RWPE2 (cell line): ENCODE measurements around the gene HTRA3.

Source experiments
- ATAC-seq: fragments of 200-7000 bp; cut with Tn5 transposase; 3 replicates; pipeline ENCODE4 v1.9.1; 2021; ENCODE audit warnings: low read depth
- DNase-seq: peaks from one replicate; pipeline ENCODE4 v3.0.0-alpha.2; 2020; ENCODE audit warnings: low spot score
- H3K27ac ChIP-seq: fragments of 450-650 bp; 2 replicates; pipeline ENCODE4 v1.5.1; 2017; ENCODE audit warnings: mild to moderate bottlenecking; ENCODE audit not compliant: poor library complexity, severe bottlenecking
- H3K27me3 ChIP-seq: fragments of 250-450 bp; sonication (Bioruptor Pico); 2 replicates; pipeline ENCODE4 v1.5.1; 2021; ENCODE audit warnings: mild to moderate bottlenecking, moderate library complexity; ENCODE audit not compliant: insufficient read depth, poor library complexity, severe bottlenecking
- H3K36me3 ChIP-seq: fragments of 250-450 bp; sonication (Bioruptor Pico); 2 replicates; pipeline ENCODE4 v1.5.1; 2020; ENCODE audit warnings: low read depth, mild to moderate bottlenecking, moderate library complexity
- H3K4me1 ChIP-seq: fragments of 250-450 bp; sonication (Bioruptor Pico); 2 replicates; pipeline ENCODE4 v1.5.1; 2021; ENCODE audit warnings: mild to moderate bottlenecking, moderate library complexity; ENCODE audit not compliant: insufficient read depth, poor library complexity, severe bottlenecking
- H3K4me3 ChIP-seq: fragments of 250-450 bp; sonication (Bioruptor Pico); 2 replicates; pipeline ENCODE4 v1.5.1; 2021; ENCODE audit warnings: mild to moderate bottlenecking, moderate library complexity; ENCODE audit not compliant: severe bottlenecking
- H3K9me3 ChIP-seq: fragments of 250-450 bp; sonication (Bioruptor Pico); 2 replicates; pipeline ENCODE4 v1.5.1; 2021; ENCODE audit warnings: mild to moderate bottlenecking, moderate library complexity; ENCODE audit not compliant: severe bottlenecking
- CTCF ChIP-seq: fragments of 450-650 bp; IDR thresholded peaks from one replicate; pipeline ENCODE4 v1.5.1; 2017; ENCODE audit warnings: mild to moderate bottlenecking, moderate library complexity; ENCODE audit not compliant: poor library complexity, severe bottlenecking

The HTRA3 gene

DNA sequence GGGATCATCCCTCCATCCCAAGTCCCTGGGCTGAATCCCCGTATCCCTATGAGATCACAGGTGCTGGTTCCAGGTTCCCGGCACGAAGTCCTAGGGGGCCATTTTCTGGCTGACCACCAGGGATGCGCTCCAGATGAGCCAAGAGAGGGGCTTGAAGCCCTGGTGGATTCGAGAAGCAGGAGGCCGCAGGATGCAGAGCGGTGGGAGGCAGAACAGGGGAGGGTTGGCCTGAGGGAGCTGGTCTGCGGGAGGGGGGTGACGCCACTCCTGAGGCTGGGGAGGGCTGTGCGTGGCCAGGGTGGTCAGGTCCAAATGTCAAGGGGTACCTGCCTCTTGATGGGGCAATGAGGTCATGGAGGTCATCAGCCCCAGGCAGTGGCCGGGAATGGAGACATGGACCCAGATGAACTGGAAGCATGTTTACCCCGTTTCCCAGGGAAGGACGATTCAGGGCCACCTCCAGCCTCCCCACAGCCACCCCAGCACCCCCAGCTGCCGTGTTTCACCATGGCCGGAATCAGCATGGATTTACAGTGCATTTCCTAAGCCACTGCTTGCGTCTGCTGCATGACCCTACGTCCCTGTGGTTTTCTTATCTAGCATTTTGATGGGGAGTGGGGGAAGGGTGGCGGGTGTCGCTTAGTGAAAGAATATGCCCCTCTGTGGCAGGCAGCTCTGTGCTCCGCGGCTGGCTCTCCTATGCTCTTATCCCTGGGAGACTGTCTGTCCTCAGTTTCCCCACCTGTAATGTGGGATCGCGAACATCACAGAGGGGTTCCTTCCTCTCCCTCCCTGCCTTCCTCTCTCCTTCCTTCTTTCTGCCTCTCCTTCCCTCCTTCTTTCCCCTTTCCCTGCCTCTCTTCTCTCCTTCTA, 17.0 kb upstream of the HTRA3 start:
- no peaks in the 10 kb centered on the region for H3K4me1 ChIP-seq
- no peak for TF ChIP-seq CTCF
- H3K4me3 ChIP-seq = no peak overlapping the region
- no peaks in the 10 kb centered on the region for H3K9me3 ChIP-seq
- no peaks in the 10 kb centered on the region for H3K27me3 ChIP-seq
- no peaks in the 10 kb centered on the region for H3K36me3 ChIP-seq
- no peak overlapping the region for H3K27ac ChIP-seq
- no peak for ATAC-seq
- no peak for DNase-seq

DNA sequence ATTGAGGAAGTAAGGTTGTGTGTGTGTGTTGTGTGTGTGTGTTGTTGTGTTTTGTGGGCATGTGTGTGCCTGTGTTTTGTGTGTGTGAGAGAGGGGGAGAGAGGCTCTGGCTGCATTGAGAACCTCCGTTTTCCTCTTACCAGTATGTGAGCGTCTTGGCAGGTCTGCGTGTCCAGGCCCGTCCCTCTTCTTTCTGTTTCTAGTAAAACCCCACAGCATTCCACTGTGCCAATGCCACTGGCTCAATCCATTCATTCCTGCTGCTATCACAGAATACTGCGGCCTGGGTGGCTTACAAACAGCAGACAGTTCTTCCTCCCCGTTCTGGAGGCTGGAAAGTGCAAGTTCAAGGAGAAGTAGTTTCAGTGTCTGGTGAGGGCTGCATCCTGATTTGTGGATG, 15.5 kb upstream of the HTRA3 start:
- no peaks in the 10 kb centered on the region for H3K27me3 ChIP-seq
- ATAC-seq = peak; percentile 72
- DNase-seq = no peak
- H3K36me3 ChIP-seq = no peaks in the 10 kb centered on the region
- no peak overlapping the region for H3K27ac ChIP-seq
- no peak for TF ChIP-seq CTCF
- no peaks in the 10 kb centered on the region for H3K9me3 ChIP-seq
- no peak overlapping the region for H3K4me3 ChIP-seq
- H3K4me1 ChIP-seq = no peaks in the 10 kb centered on the region

DNA sequence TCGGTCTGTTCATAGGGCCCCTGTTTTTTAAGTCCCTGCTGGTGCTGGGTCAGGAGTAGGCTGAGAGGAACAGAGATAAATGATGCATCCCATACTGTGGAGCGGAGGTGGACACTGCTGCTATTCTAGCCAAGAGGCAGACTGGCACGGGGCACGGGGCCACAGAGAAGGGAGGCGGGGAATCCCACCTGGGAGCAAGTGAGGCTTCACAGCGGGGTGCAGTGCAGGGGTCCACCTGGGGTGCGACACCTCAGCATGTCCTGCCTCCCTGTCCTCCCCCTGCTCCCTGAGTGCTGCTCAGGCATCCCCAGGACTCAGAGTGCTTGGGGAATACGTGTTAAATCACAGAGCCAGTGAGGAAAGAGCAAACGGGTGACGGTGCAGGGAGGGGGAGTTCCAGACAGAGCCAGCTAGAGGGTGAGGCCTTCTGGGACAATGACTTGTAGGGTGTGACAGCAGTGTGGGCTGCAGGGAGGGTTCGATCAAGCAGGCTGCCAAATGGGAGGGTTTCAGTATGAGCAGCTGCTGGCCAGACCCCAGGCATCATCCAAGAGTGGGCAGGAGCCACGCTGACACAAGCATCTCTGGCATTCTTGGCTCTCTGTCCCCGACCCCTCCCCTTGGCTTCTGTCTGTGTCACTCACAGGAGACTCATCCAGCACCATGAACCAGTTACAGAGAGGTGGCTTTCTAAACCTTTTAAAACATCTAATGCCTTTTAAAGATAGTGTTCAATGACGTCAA, 13.7 kb upstream of the HTRA3 start:
- H3K27ac ChIP-seq = no peak overlapping the region
- no peak overlapping the region for H3K4me3 ChIP-seq
- H3K27me3 ChIP-seq = no peaks in the 10 kb centered on the region
- no peak for TF ChIP-seq CTCF
- DNase-seq (no peak), ATAC-seq (no peak)
- H3K4me1 ChIP-seq = no peaks in the 10 kb centered on the region
- no peaks in the 10 kb centered on the region for H3K9me3 ChIP-seq
- H3K36me3 ChIP-seq = no peaks in the 10 kb centered on the region

- DNase-seq = no peak
- Histone ChIP-seq H3K36me3 (no peaks in the 10 kb centered on the region), H3K27me3 (no peaks in the 10 kb centered on the region), H3K4me3 (no peak overlapping the region), H3K9me3 (no peaks in the 10 kb centered on the region), H3K4me1 (no peaks in the 10 kb centered on the region), H3K27ac (no peak overlapping the region)
- no peak for ATAC-seq
- TF ChIP-seq CTCF = no peak
Measured at GRCh38 chr4:8257854-8258253, 11.7 kb upstream of the HTRA3 start.
